ENCODE measurements around the gene CYB5D1.

Gene CYB5D1

GRCh38 chr17:7824021-7824924 is 33.5 kb upstream of the CYB5D1 start:
- no peak for DNase-seq (ENCODE audit: low read depth)
- no peak for TF ChIP-seq CTCF (IDR thresholded peaks at IDR 0.05; ENCODE audit: insufficient read depth, low read depth, low read length, missing control alignments)

DNA sequence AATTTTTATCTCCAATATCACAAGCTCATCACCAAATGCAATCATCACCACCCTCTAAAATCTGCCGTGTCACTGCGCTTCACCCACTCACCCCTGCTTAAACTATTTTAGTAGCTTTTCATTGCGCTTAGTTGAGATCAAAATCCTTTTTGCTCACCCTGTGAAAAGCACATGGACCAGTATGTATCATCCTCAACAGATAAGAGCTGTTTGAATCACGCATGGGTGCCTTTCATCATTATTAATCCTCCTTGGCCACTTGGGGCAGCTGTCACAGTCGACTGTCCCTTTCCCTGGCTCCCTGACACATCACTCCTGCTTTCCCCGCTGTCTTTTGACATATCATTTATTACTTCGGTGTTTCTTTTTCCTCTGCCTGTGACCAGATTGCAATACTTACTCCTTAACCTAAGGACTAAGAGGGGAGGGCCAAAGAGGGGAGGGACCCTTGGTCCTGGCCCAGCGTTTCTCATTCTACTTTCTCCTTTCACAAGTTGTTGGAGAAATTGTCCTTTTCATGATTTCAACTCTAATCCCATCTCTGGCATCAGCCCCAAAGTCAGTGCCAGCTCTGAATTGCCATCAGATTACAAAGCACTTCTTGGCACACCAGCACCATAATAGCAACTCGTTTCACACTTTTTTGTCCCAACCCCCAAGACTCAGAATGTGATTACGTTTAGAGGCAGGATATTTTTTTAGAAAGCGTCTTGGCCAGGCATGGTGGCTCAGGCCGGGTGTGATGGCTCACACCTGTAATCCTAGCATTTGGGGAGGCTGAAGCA is 32.4 kb upstream of the CYB5D1 start:
- TF ChIP-seq CTCF (IDR thresholded peaks at IDR 0.05; ENCODE audit: insufficient read depth, low read depth, low read length, missing control alignments), result no peak
- no peak overlapping the region for H3K4me3 ChIP-seq (ENCODE audit: low read depth, low read length)
- DNase-seq (ENCODE audit: low read depth), result no peak

More at GRCh38 chr17:7824021-7824924, 33.5 kb upstream of the CYB5D1 start:
- no peak overlapping the region for H3K4me3 ChIP-seq (ENCODE audit: low read depth, low read length)

DNA sequence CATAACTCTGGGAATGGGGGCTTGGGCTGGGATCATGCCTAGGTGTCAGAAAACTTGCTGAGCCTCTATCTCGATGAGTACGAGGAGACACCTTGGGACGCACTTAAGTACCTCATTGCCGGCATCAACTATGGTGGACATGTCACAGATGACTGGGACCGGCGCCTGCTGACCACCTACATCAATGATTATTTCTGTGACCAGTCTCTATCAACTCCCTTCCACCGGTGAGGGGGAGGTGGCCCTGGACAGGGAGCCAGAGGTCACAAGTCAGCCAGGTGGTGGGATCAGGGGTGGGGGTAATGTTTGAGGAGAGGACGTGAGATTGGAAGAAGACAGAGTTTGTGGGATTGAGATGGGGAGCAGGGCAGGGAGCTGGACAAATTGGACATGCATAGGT is 27.2 kb upstream of the CYB5D1 start:
- no peak for TF ChIP-seq CTCF (IDR thresholded peaks at IDR 0.05; ENCODE audit: insufficient read depth, low read depth, low read length, missing control alignments)
- DNase-seq (ENCODE audit: low read depth), result no peak
- no peak overlapping the region for H3K4me3 ChIP-seq (ENCODE audit: low read depth, low read length)

GRCh38 chr17:7831233-7831632 is 26.6 kb upstream of the CYB5D1 start:
- H3K4me3 ChIP-seq (ENCODE audit: low read depth, low read length), result no peak overlapping the region
- no peak for TF ChIP-seq CTCF (IDR thresholded peaks at IDR 0.05; ENCODE audit: insufficient read depth, low read depth, low read length, missing control alignments)
- DNase-seq (ENCODE audit: low read depth), result no peak

GRCh38 chr17:7832431-7832830 is 25.4 kb upstream of the CYB5D1 start:
- TF ChIP-seq CTCF (IDR thresholded peaks at IDR 0.05; ENCODE audit: insufficient read depth, low read depth, low read length, missing control alignments), result no peak
- H3K4me3 ChIP-seq (ENCODE audit: low read depth, low read length), result no peak overlapping the region
- no peak for DNase-seq (ENCODE audit: low read depth)

- H3K4me3 ChIP-seq (ENCODE audit: low read depth, low read length), result peak overlapping the region; percentile 80
- no peak for TF ChIP-seq CTCF (IDR thresholded peaks at IDR 0.05; ENCODE audit: insufficient read depth, low read depth, low read length, missing control alignments)
- DNase-seq (ENCODE audit: low read depth), result no peak
Measured at GRCh38 chr17:7833011-7833794, 24.6 kb upstream of the CYB5D1 start.
